ENCODE results near the gene PA2G4.
A peak's percentile ranks its signal among the peaks of the same experiment; 100 is the strongest.

Gene PA2G4

DNA sequence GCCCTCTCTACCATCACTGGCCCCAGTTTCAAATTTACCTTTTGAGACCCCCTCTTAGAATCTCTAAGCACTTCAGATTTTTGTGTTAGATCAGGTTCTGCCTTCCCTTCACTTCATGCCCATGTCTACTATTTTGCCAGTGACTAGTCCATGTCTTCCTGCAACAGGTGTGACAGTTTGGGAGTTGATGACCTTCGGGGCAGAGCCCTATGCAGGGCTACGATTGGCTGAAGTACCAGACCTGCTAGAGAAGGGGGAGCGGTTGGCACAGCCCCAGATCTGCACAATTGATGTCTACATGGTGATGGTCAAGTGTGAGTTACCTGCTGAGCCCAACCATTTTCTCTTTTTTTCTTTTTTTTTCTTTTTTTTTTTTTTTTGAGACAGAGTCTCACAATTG, 5.8 kb upstream of the PA2G4 start:
- no peak overlapping the region for H3K4me3 ChIP-seq (ENCODE audit: low read depth, low read length)

DNA sequence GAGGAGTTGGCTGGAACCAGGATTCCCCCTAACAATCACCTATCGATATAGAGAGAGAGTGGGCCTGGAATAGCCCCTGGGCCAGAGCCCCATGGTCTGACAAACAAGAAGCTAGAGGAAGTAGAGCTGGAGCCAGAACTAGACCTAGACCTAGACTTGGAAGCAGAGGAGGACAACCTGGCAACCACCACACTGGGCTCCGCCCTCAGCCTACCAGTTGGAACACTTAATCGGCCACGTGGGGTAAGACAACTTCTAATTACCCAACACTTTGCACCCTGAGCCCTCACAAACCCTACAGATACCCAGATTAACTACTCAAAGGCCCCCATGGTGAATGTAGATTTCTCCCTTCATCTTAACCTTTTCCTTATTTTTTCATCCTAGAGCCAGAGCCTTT, 4.6 kb upstream of the PA2G4 start:
- H3K4me3 ChIP-seq (ENCODE audit: low read depth, low read length), result no peak overlapping the region

DNA sequence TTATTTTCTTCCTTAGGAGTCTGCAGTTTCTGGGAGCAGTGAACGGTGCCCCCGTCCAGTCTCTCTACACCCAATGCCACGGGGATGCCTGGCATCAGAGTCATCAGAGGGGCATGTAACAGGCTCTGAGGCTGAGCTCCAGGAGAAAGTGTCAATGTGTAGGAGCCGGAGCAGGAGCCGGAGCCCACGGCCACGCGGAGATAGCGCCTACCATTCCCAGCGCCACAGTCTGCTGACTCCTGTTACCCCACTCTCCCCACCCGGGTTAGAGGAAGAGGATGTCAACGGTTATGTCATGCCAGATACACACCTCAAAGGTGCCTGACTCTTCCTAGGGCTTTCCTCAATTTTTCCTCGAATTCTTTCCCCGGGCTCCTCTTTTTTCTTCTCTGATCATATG, 3.3 kb upstream of the PA2G4 start:
- no peak overlapping the region for H3K4me3 ChIP-seq (ENCODE audit: low read depth, low read length)

DNA sequence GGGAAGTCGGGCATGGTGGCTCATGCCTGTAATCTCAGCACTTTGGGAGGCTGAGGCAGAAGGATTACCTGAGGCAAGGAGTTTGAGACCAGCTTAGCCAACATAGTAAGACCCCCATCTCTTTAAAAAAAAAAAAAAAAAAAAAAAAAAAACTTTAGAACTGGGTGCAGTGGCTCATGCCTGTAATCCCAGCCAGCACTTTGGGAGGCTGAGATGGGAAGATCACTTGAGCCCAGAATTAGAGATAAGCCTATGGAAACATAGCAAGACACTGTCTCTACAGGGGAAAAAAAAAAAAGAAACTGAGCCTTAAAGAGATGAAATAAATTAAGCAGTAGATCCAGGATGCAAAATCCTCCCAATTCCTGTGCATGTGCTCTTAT, 1.7 kb upstream of the PA2G4 start:
- H3K4me3 ChIP-seq (ENCODE audit: low read depth, low read length), result no peak overlapping the region

DNA sequence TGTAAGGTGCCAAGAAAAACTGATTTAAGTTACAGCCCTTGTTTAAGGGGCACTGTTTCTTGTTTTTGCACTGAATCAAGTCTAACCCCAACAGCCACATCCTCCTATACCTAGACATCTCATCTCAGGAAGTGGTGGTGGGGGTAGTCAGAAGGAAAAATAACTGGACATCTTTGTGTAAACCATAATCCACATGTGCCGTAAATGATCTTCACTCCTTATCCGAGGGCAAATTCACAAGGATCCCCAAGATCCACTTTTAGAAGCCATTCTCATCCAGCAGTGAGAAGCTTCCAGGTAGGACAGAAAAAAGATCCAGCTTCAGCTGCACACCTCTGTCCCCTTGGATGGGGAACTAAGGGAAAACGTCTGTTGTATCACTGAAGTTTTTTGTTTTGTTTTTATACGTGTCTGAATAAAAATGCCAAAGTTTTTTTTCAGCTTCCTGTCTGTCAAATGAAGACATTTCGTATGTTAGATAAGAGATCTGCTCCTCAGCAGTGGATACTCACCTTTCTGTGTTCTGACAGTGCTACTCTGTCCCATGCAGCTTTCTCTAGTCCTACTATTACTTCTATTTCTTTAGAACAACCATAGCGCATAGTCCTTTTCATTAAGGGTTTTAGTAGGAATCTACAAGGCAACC, 1.2 kb upstream of the PA2G4 start:
- peak overlapping the region; percentile 66 for H3K4me3 ChIP-seq (ENCODE audit: low read depth, low read length)

DNA sequence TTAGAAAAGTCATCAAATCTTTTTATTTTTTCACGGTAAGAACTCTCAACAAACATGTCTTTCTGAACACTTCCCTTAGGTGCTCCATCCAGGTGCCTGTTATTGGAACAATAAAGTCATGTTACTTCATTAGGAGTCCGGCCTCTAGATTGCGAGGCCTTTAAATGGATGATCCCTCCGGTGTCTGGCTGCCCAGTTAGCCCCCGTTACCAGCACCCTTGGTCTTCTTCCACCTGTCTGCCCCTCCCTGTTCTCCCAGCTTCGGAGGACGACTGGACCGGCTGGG, 593 bp upstream of the PA2G4 start:
- peak overlapping the region; percentile 66 for H3K4me3 ChIP-seq (ENCODE audit: low read depth, low read length)

DNA sequence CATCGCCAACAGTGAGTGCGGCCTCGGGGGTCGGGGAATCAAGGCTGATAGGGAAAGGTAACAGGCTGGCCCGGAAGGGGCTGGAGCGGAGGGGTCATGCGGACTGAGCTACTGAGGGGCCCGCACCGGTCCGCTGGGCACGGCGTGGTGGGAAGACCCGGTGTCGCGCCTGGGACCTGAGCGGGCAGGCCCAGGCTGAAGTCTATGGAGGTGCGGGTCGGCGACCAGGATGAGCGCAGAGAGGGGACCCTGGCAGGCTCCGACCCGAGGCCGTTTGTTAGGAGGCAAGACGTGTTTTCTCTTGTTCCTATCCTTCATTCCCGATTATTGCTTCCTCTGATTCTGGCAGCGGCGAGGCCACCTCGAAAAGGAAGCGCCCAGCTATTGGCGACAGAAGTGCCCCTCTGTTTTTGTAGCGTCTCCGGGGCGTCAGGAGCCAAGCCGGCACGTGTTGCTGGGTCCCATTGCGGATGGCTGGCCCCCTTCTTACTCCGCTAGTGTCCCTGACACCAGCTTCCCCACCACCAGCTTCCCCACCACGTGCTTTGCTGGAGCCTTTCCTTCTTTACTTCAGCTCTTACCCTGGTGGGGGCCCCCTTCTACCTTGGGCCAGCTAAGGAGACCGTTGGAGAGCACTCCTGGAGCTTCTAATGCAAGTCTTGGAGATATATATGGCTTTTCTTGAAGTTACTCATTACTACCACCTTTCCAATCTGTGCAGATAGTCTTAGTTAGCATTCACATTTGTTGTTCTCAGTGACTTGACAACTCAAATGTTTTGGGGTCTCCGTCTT, 653 bp downstream of the PA2G4 start:
- peak overlapping the region; percentile 93 for H3K4me3 ChIP-seq (ENCODE audit: low read depth, low read length)

DNA sequence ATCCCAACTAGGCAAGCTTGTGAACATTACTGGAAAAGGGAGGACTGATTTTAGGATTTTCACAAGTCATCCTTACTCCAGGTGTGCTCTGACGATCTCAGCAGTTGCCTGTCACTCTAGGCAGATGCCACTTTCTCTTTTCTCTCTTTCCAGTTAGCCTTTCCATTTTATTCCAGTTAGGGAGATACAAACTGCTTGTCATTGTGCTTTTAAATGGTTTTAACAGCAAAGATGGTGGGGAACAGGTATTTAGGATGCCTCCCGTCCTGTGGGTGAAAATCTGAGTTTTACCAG, 1.2 kb downstream of the PA2G4 start:
- H3K4me3 ChIP-seq (ENCODE audit: low read depth, low read length), result peak overlapping the region; percentile 93

DNA sequence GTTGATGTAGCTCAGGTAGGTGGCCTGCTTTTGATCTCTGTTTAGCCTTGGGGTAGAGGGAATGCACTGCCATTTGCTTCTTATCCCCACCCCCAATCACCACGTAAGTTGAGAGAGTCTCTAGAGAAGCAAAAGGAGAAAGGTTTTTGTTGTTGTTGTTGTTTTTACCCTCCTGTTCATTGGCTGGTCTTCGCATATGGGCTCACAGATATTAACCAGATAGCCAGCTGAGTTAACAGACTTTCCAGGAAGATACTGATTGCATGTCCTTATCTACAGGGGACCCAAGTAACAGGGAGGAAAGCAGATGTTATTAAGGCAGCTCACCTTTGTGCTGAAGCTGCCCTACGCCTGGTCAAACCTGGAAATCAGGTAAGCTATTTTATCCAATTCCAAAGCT, 2.9 kb downstream of the PA2G4 start:
- no peak overlapping the region for H3K4me3 ChIP-seq (ENCODE audit: low read depth, low read length)

DNA sequence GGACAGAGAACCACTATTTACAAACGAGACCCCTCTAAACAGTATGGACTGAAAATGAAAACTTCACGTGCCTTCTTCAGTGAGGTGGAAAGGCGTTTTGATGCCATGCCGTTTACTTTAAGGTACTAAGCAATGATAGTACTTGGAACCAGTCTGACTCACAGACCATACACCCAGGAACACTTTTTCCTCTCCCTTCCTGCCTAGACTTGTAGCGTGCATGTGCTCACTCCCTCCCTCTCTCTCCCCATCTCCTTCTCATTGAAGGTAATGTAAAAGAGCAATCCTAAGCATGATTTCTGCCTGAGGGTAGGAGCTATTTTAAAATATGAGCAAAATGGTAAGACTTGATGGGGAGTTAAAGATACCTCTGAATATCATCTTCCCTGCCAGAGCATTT, 6.2 kb downstream of the PA2G4 start:
- H3K4me3 ChIP-seq (ENCODE audit: low read depth, low read length), result no peak overlapping the region

DNA sequence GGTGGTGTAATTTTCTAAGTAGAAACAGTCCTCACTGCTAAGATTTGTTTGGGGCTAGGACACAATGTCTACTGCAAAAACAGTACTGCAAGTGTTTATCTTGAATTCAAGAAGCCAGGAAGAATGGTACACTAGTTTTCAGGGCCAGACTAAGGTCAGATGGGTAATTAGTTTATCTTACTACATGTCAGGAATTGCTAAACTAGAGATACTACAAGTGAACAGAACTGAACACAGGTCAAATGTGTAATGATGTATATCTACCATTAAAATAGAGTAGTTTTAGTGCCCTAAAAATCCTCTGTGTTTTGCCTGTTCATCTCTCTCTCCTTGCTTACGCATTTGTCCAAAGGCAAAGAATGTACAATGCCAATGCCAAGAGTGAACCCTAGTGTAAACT, 9.7 kb downstream of the PA2G4 start:
- no peak overlapping the region for H3K4me3 ChIP-seq (ENCODE audit: low read depth, low read length)

DNA sequence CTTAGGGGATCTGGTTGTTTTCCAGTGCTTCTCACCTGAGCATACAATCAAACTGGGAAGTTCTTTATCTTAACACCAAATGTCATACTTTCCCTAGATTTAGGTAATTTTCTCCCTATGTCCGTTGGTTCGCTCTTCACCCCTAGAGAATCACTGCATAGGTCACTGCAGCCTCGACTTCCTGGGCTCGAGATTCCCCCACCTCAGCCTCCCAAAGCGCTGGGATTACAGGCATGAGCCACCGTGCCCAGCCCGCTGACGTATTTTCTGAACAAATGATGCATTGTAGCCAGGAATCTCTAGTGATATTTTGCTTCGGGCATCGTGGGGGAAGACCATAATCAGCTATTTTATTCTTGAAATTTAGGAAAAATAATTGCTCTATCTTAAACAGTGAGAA, 11.0 kb downstream of the PA2G4 start:
- H3K4me3 ChIP-seq (ENCODE audit: low read depth, low read length), result peak overlapping the region; percentile 100

DNA sequence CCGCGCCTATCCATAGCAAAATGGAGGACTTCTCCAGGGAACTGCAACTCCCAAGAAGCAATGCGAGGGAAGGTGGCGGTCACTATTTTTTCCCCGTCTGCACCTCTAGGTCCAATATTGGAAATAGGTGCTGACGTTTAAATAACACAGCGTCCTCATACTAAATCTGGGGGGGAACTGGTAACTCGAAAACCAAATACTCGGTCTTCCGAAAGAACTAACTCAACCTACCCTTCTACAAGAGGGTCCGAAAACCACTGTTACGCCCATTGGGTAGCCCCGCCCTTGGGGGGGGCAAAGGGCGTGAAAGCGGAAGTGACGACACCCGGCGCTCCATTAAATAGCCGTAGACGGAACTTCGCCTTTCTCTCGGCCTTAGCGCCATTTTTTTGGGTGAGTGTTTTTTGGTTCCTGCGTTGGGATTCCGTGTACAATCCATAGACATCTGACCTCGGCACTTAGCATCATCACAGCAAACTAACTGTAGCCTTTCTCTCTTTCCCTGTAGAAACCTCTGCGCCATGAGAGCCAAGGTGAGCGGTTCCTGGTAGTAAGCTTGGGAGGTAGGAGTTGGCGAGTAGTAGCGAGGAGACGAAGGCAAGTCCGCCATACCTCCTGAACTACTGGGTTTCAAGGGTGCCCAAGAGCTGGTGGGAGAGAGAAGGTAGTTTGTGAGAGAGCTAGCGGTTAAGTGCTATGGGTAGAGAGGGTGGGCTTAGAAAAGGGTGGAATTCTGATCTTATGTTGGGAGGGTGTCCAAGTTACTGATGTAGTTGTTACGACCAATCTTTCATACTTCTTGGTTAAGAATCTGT, 12.1 kb downstream of the PA2G4 start, which contains the start of gene RPL41:
Gene RPL41 (plus strand): TSS at position 367 of the 815 bp plus-strand sequence.
- peak within 1 kb of the TSS; percentile 100 for H3K4me3 ChIP-seq (ENCODE audit: low read depth, low read length)

DNA sequence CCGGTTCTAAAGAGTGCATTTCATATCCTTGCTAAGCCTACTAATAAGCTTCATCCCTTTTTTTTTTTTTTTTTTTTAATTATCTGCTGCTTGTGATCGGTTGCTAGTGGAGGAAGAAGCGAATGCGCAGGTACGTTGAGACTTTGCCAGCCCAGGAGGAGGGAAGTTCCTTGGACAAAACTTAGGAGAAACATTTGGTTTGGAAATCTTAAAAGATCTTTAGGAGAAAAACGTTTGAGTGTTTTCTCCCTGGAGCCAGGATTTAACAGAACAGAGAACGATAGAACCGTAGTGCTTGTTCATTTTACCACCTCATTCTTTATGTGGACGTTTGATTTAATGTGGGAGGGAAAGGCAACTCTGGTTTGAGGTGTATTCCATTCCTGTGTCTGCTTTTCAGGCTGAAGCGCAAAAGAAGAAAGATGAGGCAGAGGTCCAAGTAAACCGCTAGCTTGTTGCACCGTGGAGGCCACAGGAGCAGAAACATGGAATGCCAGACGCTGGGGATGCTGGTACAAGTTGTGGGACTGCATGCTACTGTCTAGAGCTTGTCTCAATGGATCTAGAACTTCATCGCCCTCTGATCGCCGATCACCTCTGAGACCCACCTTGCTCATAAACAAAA, 12.8 kb downstream of the PA2G4 start:
- H3K4me3 ChIP-seq (ENCODE audit: low read depth, low read length), result peak overlapping the region; percentile 100

DNA sequence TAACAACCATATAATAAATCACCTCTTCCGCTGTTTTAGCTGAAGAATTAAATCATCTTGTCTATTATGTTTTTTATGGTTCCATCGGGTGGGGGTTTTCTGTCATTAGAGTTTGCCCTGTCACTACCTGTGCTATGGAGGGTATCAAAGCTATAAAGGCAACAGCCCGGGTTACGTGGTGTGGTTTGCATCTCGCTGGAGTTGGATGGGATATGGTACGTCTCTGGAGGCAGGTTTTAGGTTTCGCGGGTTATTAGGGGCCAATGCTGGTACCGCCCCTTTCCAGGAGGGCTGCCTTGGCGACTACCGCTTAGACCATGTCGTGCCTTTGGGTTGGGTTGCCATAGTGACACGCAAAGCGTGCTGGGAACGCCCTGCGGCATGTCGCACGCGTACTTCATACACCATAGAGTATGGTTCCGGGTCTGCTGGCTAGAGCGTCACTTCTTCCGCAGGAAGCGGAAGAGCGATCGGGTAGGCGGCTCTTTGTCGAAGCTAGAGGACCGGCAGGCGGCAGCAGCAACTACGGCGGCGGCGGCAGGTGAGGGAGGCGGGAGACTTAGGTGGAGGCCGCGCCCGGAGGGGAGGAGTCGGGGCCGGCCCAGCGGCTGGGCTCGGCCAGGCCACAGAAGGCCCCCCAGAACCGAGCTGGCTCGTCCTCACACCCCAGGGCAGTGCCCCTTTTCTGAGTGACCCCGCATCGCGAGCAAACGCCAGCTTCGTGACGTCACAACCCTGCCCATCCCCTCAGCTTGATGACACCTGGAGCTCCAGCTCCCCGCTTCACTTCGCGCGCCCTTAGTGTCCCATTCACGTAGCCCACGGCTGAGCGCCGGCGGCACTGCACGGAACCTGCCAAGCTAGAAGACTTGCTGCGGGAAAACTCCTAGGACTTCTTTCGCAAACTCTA, 13.7 kb downstream of the PA2G4 start, which contains the start of gene ZC3H10:
Gene ZC3H10 (plus strand): TSS at position 489 of the 910 bp plus-strand sequence. CDS start 2,297 bp downstream, outside the sequence.
- H3K4me3 ChIP-seq (ENCODE audit: low read depth, low read length), result peak within 1 kb of the TSS; percentile 100

DNA sequence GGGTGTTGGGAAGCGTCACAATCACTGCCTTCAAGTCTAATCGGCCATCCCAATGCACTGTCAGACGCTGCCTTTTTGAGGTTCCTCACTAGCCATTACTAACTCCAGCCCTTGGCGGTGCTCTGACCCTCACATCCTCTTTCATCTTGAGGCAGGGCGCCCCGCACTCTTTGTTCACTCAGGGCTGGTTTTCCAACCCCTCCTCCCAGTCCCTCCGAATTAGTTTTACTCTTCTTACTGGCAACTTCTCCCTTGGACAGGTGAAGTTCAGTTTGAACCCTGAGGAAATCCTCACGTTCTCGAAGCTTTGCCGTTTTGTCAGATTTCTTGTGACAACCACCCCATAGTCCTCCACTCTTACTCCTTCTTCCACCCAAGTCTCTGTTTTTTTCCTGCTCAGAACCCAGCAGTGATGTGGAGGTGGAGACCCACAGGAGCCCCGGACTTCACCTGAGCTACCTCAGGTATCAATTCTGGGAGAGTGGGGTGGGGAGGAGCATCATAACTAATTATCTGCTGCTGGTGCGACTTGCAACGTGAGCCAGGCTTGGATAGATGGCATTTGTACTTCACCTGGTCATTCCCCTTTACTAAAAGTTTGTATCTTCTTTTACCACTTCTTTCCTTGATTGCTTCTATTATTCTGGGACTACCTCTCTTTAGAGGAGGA, 14.5 kb downstream of the PA2G4 start:
- H3K4me3 ChIP-seq (ENCODE audit: low read depth, low read length), result peak overlapping the region; percentile 60

DNA sequence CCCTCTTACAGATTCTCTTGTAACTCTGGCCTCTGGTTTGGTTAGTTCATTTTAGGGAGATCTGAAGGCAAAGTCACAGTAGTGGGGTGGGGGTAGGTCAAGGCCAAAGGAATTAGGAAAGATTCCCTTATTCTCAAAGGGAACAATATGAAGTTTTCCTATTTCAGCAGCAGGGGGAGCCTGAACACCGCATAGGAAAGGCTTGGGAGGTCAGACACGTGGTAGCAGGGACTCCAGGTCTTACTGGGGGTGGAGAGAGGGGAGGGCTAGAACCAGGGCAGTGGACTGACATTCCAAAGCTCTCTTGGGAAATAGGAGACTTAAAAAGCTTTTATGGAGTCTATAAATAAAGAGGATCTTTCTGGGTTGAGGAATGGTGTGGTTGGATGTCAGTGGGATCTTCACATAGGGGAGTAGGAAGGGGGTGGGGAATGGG, 15.0 kb downstream of the PA2G4 start:
- H3K4me3 ChIP-seq (ENCODE audit: low read depth, low read length), result no peak overlapping the region

DNA sequence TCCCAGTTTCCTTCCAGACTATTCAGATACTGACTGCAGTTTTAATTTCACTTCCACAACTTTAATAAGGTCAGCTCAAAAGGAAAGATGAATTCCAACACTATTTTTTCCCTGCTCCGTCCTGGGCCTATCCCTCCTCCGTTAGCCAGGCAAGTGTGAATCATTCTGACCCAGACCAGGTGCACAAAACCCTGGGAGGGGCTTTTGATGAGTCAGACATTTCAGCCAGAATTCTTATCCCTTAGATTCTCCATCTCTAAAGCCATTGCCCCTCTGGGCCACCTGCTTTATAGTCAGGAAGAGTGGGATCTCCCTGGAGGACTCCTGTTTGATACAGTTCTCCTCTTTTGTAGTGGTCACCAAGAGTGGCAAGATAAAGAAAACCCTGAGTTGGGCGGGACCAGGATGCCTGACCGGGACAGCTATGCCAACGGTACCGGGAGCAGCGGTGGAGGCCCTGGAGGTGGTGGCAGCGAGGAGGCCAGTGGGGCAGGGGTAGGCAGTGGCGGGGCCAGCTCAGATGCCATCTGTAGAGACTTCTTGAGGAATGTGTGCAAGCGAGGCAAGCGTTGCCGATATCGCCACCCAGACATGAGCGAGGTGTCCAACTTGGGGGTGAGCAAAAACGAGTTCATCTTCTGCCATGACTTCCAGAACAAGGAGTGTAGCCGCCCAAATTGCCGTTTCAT, 15.9 kb downstream of the PA2G4 start:
- H3K4me3 ChIP-seq (ENCODE audit: low read depth, low read length), result no peak overlapping the region

DNA sequence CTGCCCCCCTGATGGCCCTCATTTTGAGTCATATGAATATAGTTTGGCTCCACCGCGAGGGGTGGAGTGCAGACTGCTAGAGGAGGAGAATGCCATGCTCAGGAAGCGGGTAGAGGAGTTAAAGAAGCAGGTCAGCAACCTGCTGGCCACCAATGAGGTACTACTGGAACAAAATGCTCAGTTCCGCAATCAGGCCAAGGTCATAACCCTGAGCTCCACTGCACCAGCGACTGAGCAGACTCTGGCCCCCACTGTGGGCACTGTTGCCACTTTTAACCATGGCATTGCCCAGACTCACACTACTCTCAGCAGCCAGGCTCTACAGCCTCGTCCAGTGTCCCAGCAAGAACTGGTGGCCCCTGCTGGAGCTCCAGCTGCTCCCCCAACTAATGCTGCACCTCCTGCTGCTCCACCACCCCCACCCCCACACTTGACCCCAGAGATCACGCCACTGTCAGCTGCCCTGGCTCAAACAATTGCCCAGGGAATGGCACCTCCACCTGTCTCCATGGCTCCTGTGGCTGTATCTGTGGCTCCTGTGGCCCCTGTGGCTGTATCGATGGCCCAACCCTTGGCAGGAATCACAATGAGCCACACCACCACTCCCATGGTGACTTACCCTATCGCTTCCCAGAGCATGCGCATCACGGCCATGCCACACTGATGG, 17.0 kb downstream of the PA2G4 start:
- H3K4me3 ChIP-seq (ENCODE audit: low read depth, low read length), result no peak overlapping the region
